Hepatocyte (in vitro differentiated cells): ENCODE data around the gene CCDC78. TPM values are rescaled to one million over a fixed set of nuclear protein-coding genes. Genes with fewer than 3 reads are reported as not detected.
A peak's percentile ranks its signal among the peaks of the same experiment; 100 is the strongest.
"Not testable (repeated sequence)": the region's sequence is repeated elsewhere in the genome, so short reads cannot be mapped to it uniquely, and the experiment has no call there.

ENCODE experiments used
- DNase-seq: peaks from one replicate; pipeline ENCODE4 v3.0.0-alpha.2; 2016; ENCODE audit warnings: low spot score
- H2AFZ ChIP-seq: fragments of 200-600 bp; sonication (generic); 2 replicates; pipeline ENCODE4 v1.6.0; 2016; ENCODE audit warnings: antibody characterized with exemption, mild to moderate bottlenecking
- H3K27ac ChIP-seq: fragments of 200-600 bp; sonication (generic); 2 replicates; pipeline ENCODE4 v1.5.1; 2016; ENCODE audit warnings: mild to moderate bottlenecking
- H3K27me3 ChIP-seq: fragments of 200-600 bp; sonication (generic); 2 replicates; pipeline ENCODE4 v1.6.1; 2016
- H3K36me3 ChIP-seq: fragments of 200-600 bp; sonication (generic); replicated peaks from 2 replicates; pipeline ENCODE4 v1.5.1; 2016; ENCODE audit warnings: low read depth; ENCODE audit not compliant: insufficient read depth
- H3K4me1 ChIP-seq: fragments of 200-600 bp; sonication (generic); 2 replicates; pipeline ENCODE4 v1.5.1; 2016; ENCODE audit warnings: mild to moderate bottlenecking, moderate library complexity; ENCODE audit not compliant: insufficient read depth
- H3K4me2 ChIP-seq: fragments of 200-600 bp; sonication (generic); 2 replicates; pipeline ENCODE4 v1.6.0; 2016
- H3K4me3 ChIP-seq: fragments of 200-600 bp; sonication (generic); 2 replicates; pipeline ENCODE4 v1.5.1; 2016; ENCODE audit warnings: mild to moderate bottlenecking
- H3K79me2 ChIP-seq: fragments of 200-600 bp; sonication (generic); 2 replicates; pipeline ENCODE4 v1.6.0; 2017; ENCODE audit warnings: mild to moderate bottlenecking
- H3K9me2 ChIP-seq: fragments of 200-600 bp; sonication (generic); replicated peaks from 2 replicates; pipeline ENCODE4 v1.6.0; 2017; ENCODE audit warnings: mild to moderate bottlenecking; ENCODE audit not compliant: insufficient read depth
- H3K9me3 ChIP-seq: fragments of 200-600 bp; sonication (generic); 2 replicates; pipeline ENCODE4 v1.5.1; 2016; ENCODE audit warnings: low read depth, mild to moderate bottlenecking
- H4K20me1 ChIP-seq: fragments of 200-600 bp; sonication (generic); 2 replicates; pipeline ENCODE4 v1.6.0; 2016; ENCODE audit warnings: mild to moderate bottlenecking; ENCODE audit not compliant: insufficient read depth, poor library complexity, severe bottlenecking
- EZH2 ChIP-seq: fragments of 200-600 bp; sonication (generic); IDR thresholded peaks from 2 replicates; pipeline ENCODE4 v1.6.1; 2016; ENCODE audit warnings: antibody characterized with exemption, mild to moderate bottlenecking, borderline replicate concordance
- EZH2phosphoT487 ChIP-seq: fragments of 200-600 bp; sonication (generic); IDR thresholded peaks from one replicate; pipeline ENCODE4 v1.6.1; 2018; ENCODE audit warnings: antibody characterized with exemption, mild to moderate bottlenecking, low read depth, moderate library complexity; ENCODE audit not compliant: unreplicated experiment, severe bottlenecking
- WGBS: methylation state at CpG from one replicate; pipeline ENCODE4 v1.1.6; 2016; ENCODE audit warnings: low lambda C conversion rate; ENCODE audit errors: missing lambda C conversion rate; 5-methylcytosine and 5-hydroxymethylcytosine counted together
- polyA plus RNA-seq: library from polyadenylated mRNA; unstranded; fragments of >200 nt; fragmentation: Nextera tagmentation; extraction: Ambion mirVana; gene quantifications from 2 replicates; pipeline ENCODE4 v1.2.1, GENCODE V29; 2016
- total RNA-seq: library from RNA; depleted of rRNA; stranded (reverse); fragments of >200 nt; gene quantifications from 2 replicates; pipeline ENCODE4 v1.2.3, GENCODE V29; 2014
- TF ChIP-seq, protein P1 (sequence below): fragments of 200-600 bp; sonication (generic); IDR thresholded peaks from 2 replicates; pipeline ENCODE4 v1.5.1; 2016; ENCODE audit warnings: antibody characterized with exemption, mild to moderate bottlenecking; ENCODE audit not compliant: poor library complexity

CCDC78 gene
- total and polyA plus RNA-seq, 2 experiments from 2014 or later, result 2.2 to 6.8 TPM

DNA sequence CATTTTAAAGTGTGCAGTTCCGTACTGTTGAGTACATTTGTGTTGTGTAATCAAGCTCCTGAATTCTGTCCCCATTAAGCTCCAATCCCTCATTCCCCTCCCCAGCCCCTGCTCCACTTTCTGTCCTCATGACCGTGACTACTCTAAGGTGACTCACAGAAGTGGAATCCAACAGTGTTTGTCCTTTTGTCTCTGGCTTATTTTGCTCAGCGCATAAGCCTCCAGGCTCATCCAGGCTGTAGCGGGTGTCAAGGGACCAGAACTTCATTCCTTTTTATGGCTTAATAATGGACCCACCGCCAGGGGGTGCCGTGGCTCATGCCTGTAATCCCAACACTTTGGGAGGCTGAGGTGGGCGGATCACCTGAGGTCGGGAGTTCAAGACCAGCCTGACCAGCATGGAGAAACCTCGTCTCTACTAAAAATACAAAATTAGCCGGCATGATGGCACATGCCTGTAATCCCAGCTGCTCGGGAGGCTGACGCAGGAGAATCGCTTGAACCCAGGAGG lies 13.4 kb downstream of the CCDC78 start:
- Histone ChIP-seq H3K27me3 (peaks cover 47% of the 10 kb centered on the region), H3K4me1 (peaks cover 11% of the 10 kb centered on the region)
- not testable (repeated sequence) for H3K4me2 ChIP-seq, H3K27ac ChIP-seq, H3K9me3 ChIP-seq, H3K36me3 ChIP-seq, H3K4me3 ChIP-seq, H2AFZ ChIP-seq, H3K79me2 ChIP-seq, H4K20me1 ChIP-seq, H3K9me2 ChIP-seq
- WGBS, result 46% methylated on average over 13 of the region's 13 CpGs
- peak; percentile 67 for DNase-seq
- TF ChIP-seq, protein P1, sequence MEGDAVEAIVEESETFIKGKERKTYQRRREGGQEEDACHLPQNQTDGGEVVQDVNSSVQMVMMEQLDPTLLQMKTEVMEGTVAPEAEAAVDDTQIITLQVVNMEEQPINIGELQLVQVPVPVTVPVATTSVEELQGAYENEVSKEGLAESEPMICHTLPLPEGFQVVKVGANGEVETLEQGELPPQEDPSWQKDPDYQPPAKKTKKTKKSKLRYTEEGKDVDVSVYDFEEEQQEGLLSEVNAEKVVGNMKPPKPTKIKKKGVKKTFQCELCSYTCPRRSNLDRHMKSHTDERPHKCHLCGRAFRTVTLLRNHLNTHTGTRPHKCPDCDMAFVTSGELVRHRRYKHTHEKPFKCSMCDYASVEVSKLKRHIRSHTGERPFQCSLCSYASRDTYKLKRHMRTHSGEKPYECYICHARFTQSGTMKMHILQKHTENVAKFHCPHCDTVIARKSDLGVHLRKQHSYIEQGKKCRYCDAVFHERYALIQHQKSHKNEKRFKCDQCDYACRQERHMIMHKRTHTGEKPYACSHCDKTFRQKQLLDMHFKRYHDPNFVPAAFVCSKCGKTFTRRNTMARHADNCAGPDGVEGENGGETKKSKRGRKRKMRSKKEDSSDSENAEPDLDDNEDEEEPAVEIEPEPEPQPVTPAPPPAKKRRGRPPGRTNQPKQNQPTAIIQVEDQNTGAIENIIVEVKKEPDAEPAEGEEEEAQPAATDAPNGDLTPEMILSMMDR, result peak; percentile 41

DNA sequence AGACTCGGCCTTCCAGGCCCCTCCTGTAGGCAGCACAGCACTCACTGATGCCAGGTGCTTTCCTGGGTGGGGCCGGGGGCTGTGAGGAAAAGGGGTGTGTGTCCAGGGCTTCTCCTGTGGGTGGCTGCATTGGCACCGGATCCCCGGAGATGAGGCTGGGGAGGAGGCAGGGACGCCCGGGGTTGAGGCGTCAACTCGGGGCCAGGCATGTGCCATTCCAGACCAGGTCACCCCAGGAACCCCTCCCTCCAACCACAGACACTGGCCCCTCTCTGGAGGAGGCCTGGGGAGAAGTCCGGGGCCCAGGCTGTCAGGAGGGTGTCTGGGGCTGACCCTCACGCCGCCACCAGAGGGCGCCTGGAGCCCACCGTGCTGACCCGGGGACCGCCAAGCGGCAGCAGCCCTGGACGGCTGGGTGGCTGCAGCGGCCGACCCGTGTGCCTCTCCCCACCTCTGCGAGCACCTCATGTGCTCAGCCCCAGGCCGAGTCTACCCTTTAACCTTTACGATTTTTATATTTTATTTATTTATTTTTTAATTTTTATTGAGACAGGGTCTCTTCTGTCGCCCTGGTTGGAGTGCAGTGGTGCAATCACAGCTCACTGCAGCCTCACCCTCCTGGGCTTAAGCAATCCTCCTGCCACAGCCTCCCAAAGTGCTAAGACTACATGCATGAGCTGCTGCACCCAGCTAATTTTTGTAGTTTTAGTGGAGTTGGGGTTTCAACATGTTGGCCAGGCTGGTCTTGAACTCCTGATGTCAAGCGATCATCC lies 14.5 kb downstream of the CCDC78 start:
- 19% methylated on average over 20 of the region's 25 CpGs for WGBS
- Histone ChIP-seq H3K4me1 (peaks cover 11% of the 10 kb centered on the region), H3K27ac (no peak overlapping the region), H3K9me2 (no peaks in the 10 kb centered on the region), H3K9me3 (no peaks in the 10 kb centered on the region), H3K36me3 (no peaks in the 10 kb centered on the region), H3K4me3 (no peak overlapping the region), H3K79me2 (no peaks in the 10 kb centered on the region), H4K20me1 (no peaks in the 10 kb centered on the region), H3K4me2 (no peak overlapping the region), H2AFZ (no peak overlapping the region), H3K27me3 (peaks cover 52% of the 10 kb centered on the region)
- DNase-seq, result peak; percentile 85
- no peak for TF ChIP-seq EZH2phosphoT487
- TF ChIP-seq, protein P1, result peak; percentile 85
- no peak for TF ChIP-seq EZH2

GRCh38 chr16:711084-711483 lies 15.2 kb downstream of the CCDC78 start:
- H3K4me1 ChIP-seq, result peaks cover 10% of the 10 kb centered on the region
- H3K27me3 ChIP-seq, result peaks cover 52% of the 10 kb centered on the region
- H2AFZ ChIP-seq, result no peak overlapping the region
- no peaks in the 10 kb centered on the region for H3K36me3 ChIP-seq
- H3K9me2 ChIP-seq, result no peaks in the 10 kb centered on the region
- no peaks in the 10 kb centered on the region for H3K9me3 ChIP-seq
- no peak overlapping the region for H3K4me3 ChIP-seq
- TF ChIP-seq EZH2phosphoT487 (no peak), EZH2 (no peak)
- TF ChIP-seq, protein P1, result no peak
- no peak for DNase-seq
- no peak overlapping the region for H3K4me2 ChIP-seq
- no peaks in the 10 kb centered on the region for H3K79me2 ChIP-seq
- no peaks in the 10 kb centered on the region for H4K20me1 ChIP-seq
- WGBS, result 84% methylated on average over 12 of the region's 12 CpGs
- H3K27ac ChIP-seq, result no peak overlapping the region
